Measurements from ENCODE around the gene FKBP4.

FKBP4 gene

DNA sequence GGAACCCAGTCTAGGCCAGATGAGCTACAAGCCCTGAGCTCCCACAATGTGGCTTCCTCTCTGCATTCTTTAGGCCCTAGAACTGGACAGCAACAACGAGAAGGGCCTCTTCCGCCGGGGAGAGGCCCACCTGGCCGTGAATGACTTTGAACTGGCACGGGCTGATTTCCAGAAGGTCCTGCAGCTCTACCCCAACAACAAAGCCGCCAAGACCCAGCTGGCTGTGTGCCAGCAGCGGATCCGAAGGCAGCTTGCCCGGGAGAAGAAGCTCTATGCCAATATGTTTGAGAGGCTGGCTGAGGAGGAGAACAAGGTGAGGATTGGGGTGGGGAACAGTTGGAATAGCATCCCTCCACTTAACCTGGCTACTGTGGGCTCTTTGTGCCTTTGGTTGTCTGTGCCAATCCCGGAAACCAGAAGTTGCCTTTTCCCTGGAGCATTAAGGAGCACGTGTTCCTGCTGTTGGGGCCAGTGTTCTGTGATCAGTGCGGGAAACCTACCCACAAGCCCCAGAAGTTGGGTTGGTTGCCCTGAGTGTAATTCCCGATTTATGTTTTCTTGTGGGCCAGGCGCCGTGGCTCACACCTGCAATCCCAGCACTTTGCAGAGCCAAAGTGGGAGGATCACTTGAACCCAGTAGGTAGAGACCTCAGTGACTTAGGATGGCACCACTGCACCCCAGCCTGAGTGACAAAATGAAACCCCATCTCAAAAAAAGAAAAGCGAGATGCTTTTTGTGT, 6.4 kb downstream of the FKBP4 start:
- H3K4me1 ChIP-seq (ENCODE audit: insufficient read depth, low read length) = peaks cover 15% of the 10 kb centered on the region
- H3K9me3 ChIP-seq (ENCODE audit: insufficient read depth, low read length, severe bottlenecking) = no peaks in the 10 kb centered on the region
- ATAC-seq (ENCODE audit: insufficient read depth, low read depth) (no peak), DNase-seq (no peak)
- H3K27ac ChIP-seq (ENCODE audit: low read length) = no peak overlapping the region
- H4K20me1 ChIP-seq (ENCODE audit: insufficient read depth, low read length) = peaks cover 51% of the 10 kb centered on the region
- H3K4me3 ChIP-seq (ENCODE audit: low read depth in 1 of 2, low read length in 2 of 2) = no peak overlapping the region
- H3K4me2 ChIP-seq (ENCODE audit: insufficient read depth, low read length) = no peak overlapping the region
- peaks cover 32% of the 10 kb centered on the region for H3K79me2 ChIP-seq (ENCODE audit: insufficient read depth, low read length)
- H2AFZ ChIP-seq (ENCODE audit: low read depth, low read length) = no peak overlapping the region
- H3K9ac ChIP-seq (ENCODE audit: low read depth, low read length) = no peak overlapping the region
- no peaks in the 10 kb centered on the region for H3K27me3 ChIP-seq (ENCODE audit: insufficient read depth, low read length, poor library complexity)
- peaks cover 95% of the 10 kb centered on the region for H3K36me3 ChIP-seq (ENCODE audit: insufficient read depth, low read length)
- no peak for TF ChIP-seq EZH2 (IDR thresholded peaks at IDR 0.05; ENCODE audit: borderline replicate concordance, low read depth, low read length, severe bottlenecking)
- TF ChIP-seq, protein P1, sequence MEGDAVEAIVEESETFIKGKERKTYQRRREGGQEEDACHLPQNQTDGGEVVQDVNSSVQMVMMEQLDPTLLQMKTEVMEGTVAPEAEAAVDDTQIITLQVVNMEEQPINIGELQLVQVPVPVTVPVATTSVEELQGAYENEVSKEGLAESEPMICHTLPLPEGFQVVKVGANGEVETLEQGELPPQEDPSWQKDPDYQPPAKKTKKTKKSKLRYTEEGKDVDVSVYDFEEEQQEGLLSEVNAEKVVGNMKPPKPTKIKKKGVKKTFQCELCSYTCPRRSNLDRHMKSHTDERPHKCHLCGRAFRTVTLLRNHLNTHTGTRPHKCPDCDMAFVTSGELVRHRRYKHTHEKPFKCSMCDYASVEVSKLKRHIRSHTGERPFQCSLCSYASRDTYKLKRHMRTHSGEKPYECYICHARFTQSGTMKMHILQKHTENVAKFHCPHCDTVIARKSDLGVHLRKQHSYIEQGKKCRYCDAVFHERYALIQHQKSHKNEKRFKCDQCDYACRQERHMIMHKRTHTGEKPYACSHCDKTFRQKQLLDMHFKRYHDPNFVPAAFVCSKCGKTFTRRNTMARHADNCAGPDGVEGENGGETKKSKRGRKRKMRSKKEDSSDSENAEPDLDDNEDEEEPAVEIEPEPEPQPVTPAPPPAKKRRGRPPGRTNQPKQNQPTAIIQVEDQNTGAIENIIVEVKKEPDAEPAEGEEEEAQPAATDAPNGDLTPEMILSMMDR (IDR thresholded peaks at IDR 0.05; ENCODE audit: borderline replicate concordance, extremely low read depth, low read length, poor library complexity, severe bottlenecking) = no peak

DNA sequence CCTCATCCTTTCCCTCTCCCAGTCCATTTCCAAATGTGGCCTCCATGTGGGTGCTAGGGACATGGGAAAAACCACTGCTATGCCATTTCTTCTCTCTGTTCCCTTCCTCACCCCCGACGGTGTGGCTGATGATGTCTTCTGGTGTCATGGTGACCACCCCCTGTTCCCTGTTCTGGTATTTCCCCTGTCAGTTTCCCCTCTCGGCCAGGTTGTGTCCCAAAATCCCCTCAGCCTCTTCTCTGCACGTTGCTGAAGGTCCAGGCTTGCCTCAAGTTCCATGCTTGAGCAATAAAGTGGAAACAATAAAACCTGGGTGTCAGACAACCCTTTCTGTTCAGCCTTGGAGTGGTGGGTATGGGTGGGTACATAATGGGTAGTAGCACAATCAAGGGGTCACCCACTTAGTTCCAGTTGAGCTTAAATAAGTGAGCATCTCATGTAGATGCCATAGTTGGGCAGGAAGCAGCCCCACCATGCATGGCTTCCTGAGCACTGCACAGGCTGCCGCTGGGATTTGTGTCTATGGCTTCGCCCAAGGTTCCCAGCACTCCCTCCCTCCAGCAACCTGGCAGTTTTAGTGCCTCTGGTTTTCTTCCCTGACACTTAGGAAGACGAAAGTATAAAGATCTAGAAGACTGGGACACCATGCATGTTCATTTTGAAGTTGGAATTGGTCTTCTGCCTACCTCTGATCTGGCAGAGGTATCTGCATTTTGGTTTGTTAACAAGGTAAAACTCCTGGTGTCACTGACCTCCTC, 9.0 kb downstream of the FKBP4 start:
- H3K4me1 ChIP-seq (ENCODE audit: insufficient read depth, low read length) = no peaks in the 10 kb centered on the region; the same call in 1 of the 2 replicates
- H3K4me2 ChIP-seq (ENCODE audit: insufficient read depth, low read length) = no peak overlapping the region
- H3K27ac ChIP-seq (ENCODE audit: low read length) = no peak overlapping the region
- H3K9me3 ChIP-seq (ENCODE audit: insufficient read depth, low read length, severe bottlenecking) = no peaks in the 10 kb centered on the region
- no peaks in the 10 kb centered on the region for H3K27me3 ChIP-seq (ENCODE audit: insufficient read depth, low read length, poor library complexity)
- peaks cover 69% of the 10 kb centered on the region for H3K36me3 ChIP-seq (ENCODE audit: insufficient read depth, low read length)
- DNase-seq (no peak), ATAC-seq (ENCODE audit: insufficient read depth, low read depth) (no peak)
- H3K79me2 ChIP-seq (ENCODE audit: insufficient read depth, low read length) = peaks cover 6% of the 10 kb centered on the region
- TF ChIP-seq, protein P1 (IDR thresholded peaks at IDR 0.05; ENCODE audit: borderline replicate concordance, extremely low read depth, low read length, poor library complexity, severe bottlenecking) = no peak
- TF ChIP-seq EZH2 (IDR thresholded peaks at IDR 0.05; ENCODE audit: borderline replicate concordance, low read depth, low read length, severe bottlenecking) = no peak
- H4K20me1 ChIP-seq (ENCODE audit: insufficient read depth, low read length) = peaks cover 26% of the 10 kb centered on the region; the same call in 1 of the 2 replicates
- no peak overlapping the region for H2AFZ ChIP-seq (ENCODE audit: low read depth, low read length)
- H3K9ac ChIP-seq (ENCODE audit: low read depth, low read length) = no peak overlapping the region
- H3K4me3 ChIP-seq (ENCODE audit: low read depth in 1 of 2, low read length in 2 of 2) = no peak overlapping the region

DNA sequence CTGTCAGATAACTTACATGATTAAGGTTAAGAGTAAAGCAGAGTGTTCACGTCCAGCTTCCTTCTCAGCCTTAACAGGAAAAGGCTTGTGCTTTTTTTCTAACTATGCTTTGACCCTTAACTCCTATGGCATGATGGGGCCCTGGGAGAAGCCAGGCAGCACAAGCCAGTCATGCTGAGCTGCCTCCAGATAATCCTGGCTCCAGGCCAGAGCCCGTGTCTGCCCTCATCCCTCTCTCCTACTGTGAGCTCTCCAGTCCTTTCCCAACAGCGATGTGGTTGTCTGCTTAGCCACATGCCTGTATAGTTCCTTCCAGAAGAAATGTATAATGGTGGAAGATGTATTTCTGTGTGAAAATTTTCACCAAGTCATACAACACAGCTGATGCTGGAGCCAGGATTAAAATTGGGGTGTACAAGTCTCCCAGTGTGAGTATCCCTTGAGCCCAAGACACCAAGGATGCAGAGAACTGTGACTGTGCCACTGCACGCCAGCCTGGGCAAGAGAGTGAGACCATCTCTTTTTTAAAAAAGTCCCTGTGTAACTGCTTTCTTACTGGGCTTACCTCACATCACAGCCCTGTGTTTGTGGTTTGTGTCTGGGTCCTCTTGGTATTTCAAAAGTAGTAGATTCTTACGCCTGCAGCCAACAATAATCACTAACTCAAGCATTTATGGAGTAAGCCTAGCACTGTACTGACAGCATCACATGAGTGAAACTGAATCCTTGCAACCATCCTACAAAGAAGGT, 9.8 kb downstream of the FKBP4 start:
- no peak for DNase-seq
- no peak overlapping the region for H3K27ac ChIP-seq (ENCODE audit: low read length)
- peaks cover 3% of the 10 kb centered on the region; the same call in 1 of the 2 replicates for H3K79me2 ChIP-seq (ENCODE audit: insufficient read depth, low read length)
- H3K4me2 ChIP-seq (ENCODE audit: insufficient read depth, low read length) = no peak overlapping the region
- no peak overlapping the region for H3K4me3 ChIP-seq (ENCODE audit: low read depth in 1 of 2, low read length in 2 of 2)
- no peaks in the 10 kb centered on the region for H3K4me1 ChIP-seq (ENCODE audit: insufficient read depth, low read length)
- no peak overlapping the region for H3K9ac ChIP-seq (ENCODE audit: low read depth, low read length)
- H2AFZ ChIP-seq (ENCODE audit: low read depth, low read length) = no peak overlapping the region
- ATAC-seq (ENCODE audit: insufficient read depth, low read depth) = no peak; the same call in 2 of the 3 replicates
- H3K36me3 ChIP-seq (ENCODE audit: insufficient read depth, low read length) = peaks cover 62% of the 10 kb centered on the region
- no peaks in the 10 kb centered on the region for H3K27me3 ChIP-seq (ENCODE audit: insufficient read depth, low read length, poor library complexity)
- TF ChIP-seq, protein P1 (IDR thresholded peaks at IDR 0.05; ENCODE audit: borderline replicate concordance, extremely low read depth, low read length, poor library complexity, severe bottlenecking) = no peak
- TF ChIP-seq EZH2 (IDR thresholded peaks at IDR 0.05; ENCODE audit: borderline replicate concordance, low read depth, low read length, severe bottlenecking) = no peak
- H3K9me3 ChIP-seq (ENCODE audit: insufficient read depth, low read length, severe bottlenecking) = no peaks in the 10 kb centered on the region
- H4K20me1 ChIP-seq (ENCODE audit: insufficient read depth, low read length) = peaks cover 19% of the 10 kb centered on the region; the same call in 1 of the 2 replicates
